Smooth muscle cell (in vitro differentiated cells): ENCODE results near the gene SNAP25. TPM values are rescaled to one million over a fixed set of nuclear protein-coding genes. Genes with fewer than 3 reads are reported as not detected.

Experiments
- DNase-seq: peaks from one replicate; lab custom pipeline; 2025; ENCODE audit not compliant: unreplicated experiment; lab: John Stamatoyannopoulos, UW
- H2AFZ ChIP-seq: fragments of 200-600 bp; sonication (generic); 2 replicates; pipeline ENCODE4 v1.6.0; 2016; ENCODE audit warnings: antibody characterized with exemption, low read depth, mild to moderate bottlenecking
- H3F3A ChIP-seq: fragments of 200-600 bp; sonication (generic); 2 replicates; pipeline ENCODE4 v1.6.0; 2017; ENCODE audit warnings: antibody characterized with exemption, low read depth
- H3K27ac ChIP-seq: fragments of 200-600 bp; sonication (generic); 2 replicates; pipeline ENCODE4 v1.5.1; 2016; ENCODE audit warnings: low read depth, mild to moderate bottlenecking
- H3K27me3 ChIP-seq: fragments of 200-600 bp; sonication (generic); 2 replicates; pipeline ENCODE4 v1.6.1; 2016; ENCODE audit warnings: low read depth, mild to moderate bottlenecking
- H3K36me3 ChIP-seq: fragments of 200-600 bp; sonication (generic); 2 replicates; pipeline ENCODE4 v1.5.1; 2016; ENCODE audit warnings: low read depth
- H3K4me1 ChIP-seq: fragments of 200-600 bp; sonication (generic); 2 replicates; pipeline ENCODE4 v1.5.1; 2016; ENCODE audit warnings: low read depth
- H3K4me2 ChIP-seq: fragments of 200-600 bp; sonication (generic); 2 replicates; pipeline ENCODE4 v1.6.0; 2016; ENCODE audit warnings: mild to moderate bottlenecking
- H3K4me3 ChIP-seq: fragments of 200-600 bp; sonication (generic); 2 replicates; pipeline ENCODE4 v1.5.1; 2016; ENCODE audit warnings: mild to moderate bottlenecking
- H3K79me2 ChIP-seq: fragments of 200-600 bp; sonication (generic); 2 replicates; pipeline ENCODE4 v1.6.0; 2016; ENCODE audit warnings: low read depth, mild to moderate bottlenecking
- H3K9ac ChIP-seq: fragments of 200-600 bp; sonication (generic); 2 replicates; pipeline ENCODE4 v1.6.0; 2016; ENCODE audit warnings: low read depth
- H3K9me3 ChIP-seq: fragments of 200-600 bp; sonication (generic); replicated peaks from 2 replicates; pipeline ENCODE4 v1.5.1; 2016; ENCODE audit warnings: low read depth
- H4K20me1 ChIP-seq: fragments of 200-600 bp; sonication (generic); 2 replicates; pipeline ENCODE4 v1.6.0; 2016; ENCODE audit warnings: low read depth
- CTCF ChIP-seq: fragments of 200-600 bp; sonication (generic); IDR thresholded peaks from 2 replicates; pipeline ENCODE4 v1.5.1; 2017; ENCODE audit warnings: borderline replicate concordance, mild to moderate bottlenecking, antibody characterized with exemption; ENCODE audit not compliant: insufficient read depth, poor library complexity, severe bottlenecking
- WGBS: methylation state at CpG from one replicate; pipeline ENCODE4 v1.1.7; 2016; ENCODE audit warnings: low lambda C conversion rate; 5-methylcytosine and 5-hydroxymethylcytosine counted together
- polyA plus RNA-seq: library from polyadenylated mRNA; unstranded; fragments of >200 nt; fragmentation: Nextera tagmentation; extraction: Ambion mirVana; gene quantifications from 2 replicates; pipeline ENCODE4 v1.2.1, GENCODE V29; 2016
- total RNA-seq: library from RNA; depleted of rRNA; stranded (reverse); fragments of >200 nt; gene quantifications from 2 replicates; pipeline ENCODE4 v1.2.3, GENCODE V29; 2014

Gene SNAP25
- total and polyA plus RNA-seq, 2 experiments from 2014 or later: 4.9 to 5.4 TPM

- Histone ChIP-seq H3K9me3 (no peaks in the 10 kb centered on the region), H3K27ac (no peak overlapping the region), H3K36me3 (no peaks in the 10 kb centered on the region), H3F3A (no peaks in the 10 kb centered on the region), H3K79me2 (no peaks in the 10 kb centered on the region), H3K4me1 (peaks cover 6% of the 10 kb centered on the region), H3K4me3 (no peak overlapping the region), H2AFZ (no peak overlapping the region), H3K4me2 (no peak overlapping the region), H3K27me3 (no peaks in the 10 kb centered on the region), H3K9ac (no peak overlapping the region), H4K20me1 (no peaks in the 10 kb centered on the region)
- 94% methylated on average over 4 of the region's 4 CpGs for WGBS
- TF ChIP-seq CTCF: no peak
- DNase-seq: no peak
These were observed 59.8 kb downstream of the SNAP25 start for GRCh38 chr20:10278412-10278811.

GRCh38 chr20:10280018-10280908 is 61.6 kb downstream of the SNAP25 start:
- Histone ChIP-seq H3K9ac (no peak overlapping the region), H3F3A (no peaks in the 10 kb centered on the region), H3K27ac (peak overlapping the region; percentile 39), H3K79me2 (no peaks in the 10 kb centered on the region), H2AFZ (no peak overlapping the region), H3K4me2 (peak overlapping the region; percentile 48), H3K27me3 (no peaks in the 10 kb centered on the region), H3K4me3 (no peak overlapping the region), H3K9me3 (no peaks in the 10 kb centered on the region), H3K36me3 (no peaks in the 10 kb centered on the region), H3K4me1 (peaks cover 6% of the 10 kb centered on the region), H4K20me1 (no peaks in the 10 kb centered on the region)
- no peak for DNase-seq
- WGBS: 58% methylated on average over 5 of the region's 5 CpGs
- no peak for TF ChIP-seq CTCF

- H3F3A ChIP-seq: no peaks in the 10 kb centered on the region
- WGBS: 72% methylated on average over 2 of the region's 2 CpGs
- no peaks in the 10 kb centered on the region for H3K9me3 ChIP-seq
- no peak overlapping the region for H3K4me3 ChIP-seq
- no peaks in the 10 kb centered on the region for H4K20me1 ChIP-seq
- no peak overlapping the region for H3K9ac ChIP-seq
- H3K79me2 ChIP-seq: no peaks in the 10 kb centered on the region
- no peaks in the 10 kb centered on the region for H3K27me3 ChIP-seq
- no peaks in the 10 kb centered on the region for H3K36me3 ChIP-seq
- peak overlapping the region; percentile 72 for H3K27ac ChIP-seq
- TF ChIP-seq CTCF: no peak
- peaks cover 6% of the 10 kb centered on the region for H3K4me1 ChIP-seq
- H3K4me2 ChIP-seq: no peak overlapping the region
- no peak for DNase-seq
- no peak overlapping the region for H2AFZ ChIP-seq
These were observed 63.3 kb downstream of the SNAP25 start for GRCh38 chr20:10281911-10282310.

- Histone ChIP-seq H3K36me3 (no peaks in the 10 kb centered on the region), H3K79me2 (no peaks in the 10 kb centered on the region), H3K27me3 (no peaks in the 10 kb centered on the region), H3K4me2 (peak overlapping the region; percentile 64), H3K9me3 (no peaks in the 10 kb centered on the region), H3K27ac (peak overlapping the region; percentile 72), H3K9ac (no peak overlapping the region), H3K4me3 (no peak overlapping the region), H4K20me1 (no peaks in the 10 kb centered on the region), H3F3A (no peaks in the 10 kb centered on the region), H2AFZ (no peak overlapping the region), H3K4me1 (peaks cover 6% of the 10 kb centered on the region)
- 22% methylated on average over 4 of the region's 4 CpGs for WGBS
- DNase-seq: no peak
- TF ChIP-seq CTCF: no peak
These were observed 64.4 kb downstream of the SNAP25 start for GRCh38 chr20:10282979-10283456.
